BE2C (cell line): ENCODE results near the gene ZNF432.
A peak's percentile ranks its signal among the peaks of the same experiment; 100 is the strongest.
"Not testable (repeated sequence)": the region's sequence is repeated elsewhere in the genome, so short reads cannot be mapped to it uniquely, and the experiment has no call there.

Source experiments
- DNase-seq: peaks from one replicate; pipeline ENCODE4 v3.0.0-alpha.2; 2020
- H3K27me3 ChIP-seq: fragments of 250-450 bp; sonication (Bioruptor Pico); 2 replicates; pipeline ENCODE4 v1.5.1; 2020; ENCODE audit warnings: mild to moderate bottlenecking
- H3K36me3 ChIP-seq: fragments of 250-450 bp; sonication (Bioruptor Pico); 2 replicates; pipeline ENCODE4 v1.5.1; 2020; ENCODE audit warnings: mild to moderate bottlenecking
- H3K4me1 ChIP-seq: fragments of 250-450 bp; sonication (Bioruptor Pico); 2 replicates; pipeline ENCODE4 v1.5.1; 2020
- H3K4me3 ChIP-seq: 2 replicates; pipeline ENCODE4 v1.5.1; 2011; ENCODE audit warnings: low read depth, low read length
- H3K9me3 ChIP-seq: fragments of 250-450 bp; sonication (Bioruptor Pico); 2 replicates; pipeline ENCODE4 v1.5.1; 2020
- CTCF ChIP-seq: IDR thresholded peaks from 2 replicates; pipeline ENCODE4 v1.5.1; 2012; ENCODE audit warnings: mild to moderate bottlenecking, low read depth, low read length

ZNF432 gene

DNA sequence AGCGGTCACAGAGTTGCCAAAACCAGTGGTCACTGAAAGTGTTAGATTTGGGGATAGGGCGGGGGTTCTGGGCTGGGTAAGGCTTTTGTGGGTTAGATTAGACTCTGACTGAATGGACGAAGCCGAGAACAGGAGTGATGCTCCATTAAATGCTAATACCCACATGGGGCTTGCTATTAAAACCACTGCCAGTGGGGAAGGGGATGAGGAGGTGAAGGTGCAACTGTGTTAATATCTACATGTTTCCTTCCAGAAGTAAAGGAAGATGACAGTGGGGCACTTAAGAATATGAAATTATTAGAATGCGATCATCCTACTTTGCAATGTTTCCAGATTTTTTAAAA lies 19.9 kb downstream of the ZNF432 start:
- Histone ChIP-seq H3K4me1 (no peaks in the 10 kb centered on the region), H3K36me3 (peaks cover 38% of the 10 kb centered on the region), H3K27me3 (no peaks in the 10 kb centered on the region), H3K4me3 (peak overlapping the region; percentile 86), H3K9me3 (peaks cover 10% of the 10 kb centered on the region)
- no peak for TF ChIP-seq CTCF
- no peak for DNase-seq

GRCh38 chr19:52028027-52028779 lies 20.4 kb downstream of the ZNF432 start, which contains the start of gene ZNF614:
Gene ZNF614, minus strand, starts transcription at chr19:52028379. Its CDS starts 2,634 bp downstream, at chr19:52025745.
- Histone ChIP-seq H3K4me1 (no peaks in the 10 kb centered on the region), H3K36me3 (peaks cover 38% of the 10 kb centered on the region), H3K9me3 (peaks cover 5% of the 10 kb centered on the region; the same call in 1 of the 2 replicates), H3K4me3 (peak within 1 kb of the TSS; percentile 86), H3K27me3 (no peaks in the 10 kb centered on the region)
- no peak for TF ChIP-seq CTCF
- peak; percentile 87 for DNase-seq

DNA sequence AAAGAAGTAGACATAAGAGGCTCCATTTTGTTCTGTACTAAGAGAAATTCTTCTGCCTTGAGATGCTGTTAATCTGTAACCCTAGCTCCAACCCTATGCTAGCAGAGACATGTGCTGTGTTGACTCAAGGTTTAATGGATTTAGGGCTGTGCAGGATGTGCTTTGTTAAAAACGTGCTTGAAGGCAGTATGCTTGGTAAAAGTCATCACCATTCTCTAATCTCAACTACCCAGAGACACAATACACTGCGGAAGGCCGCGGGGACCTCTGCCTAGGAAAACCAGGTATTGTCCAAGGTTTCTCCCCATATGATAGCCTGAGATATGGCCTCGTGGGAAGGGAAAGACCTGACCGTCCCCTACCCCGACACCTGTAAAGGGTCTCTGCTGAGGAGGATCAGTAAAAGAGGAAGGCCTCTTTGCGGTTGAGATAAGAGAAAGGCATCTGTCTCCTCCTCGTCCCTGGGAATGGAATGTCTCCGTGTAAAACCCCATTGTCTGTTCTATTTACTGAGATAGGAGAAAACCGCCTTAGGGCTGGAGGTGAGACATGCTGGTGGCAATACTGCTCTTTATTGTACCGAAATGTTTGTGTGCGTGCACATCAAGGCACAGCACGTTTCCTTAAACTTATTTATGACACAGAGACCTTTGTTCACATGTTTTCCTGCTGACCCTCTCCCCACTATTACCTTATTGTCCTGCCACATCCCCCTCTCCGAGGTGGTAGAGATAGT lies 22.2 kb downstream of the ZNF432 start:
- H3K4me3 ChIP-seq, result not testable (repeated sequence)

DNA sequence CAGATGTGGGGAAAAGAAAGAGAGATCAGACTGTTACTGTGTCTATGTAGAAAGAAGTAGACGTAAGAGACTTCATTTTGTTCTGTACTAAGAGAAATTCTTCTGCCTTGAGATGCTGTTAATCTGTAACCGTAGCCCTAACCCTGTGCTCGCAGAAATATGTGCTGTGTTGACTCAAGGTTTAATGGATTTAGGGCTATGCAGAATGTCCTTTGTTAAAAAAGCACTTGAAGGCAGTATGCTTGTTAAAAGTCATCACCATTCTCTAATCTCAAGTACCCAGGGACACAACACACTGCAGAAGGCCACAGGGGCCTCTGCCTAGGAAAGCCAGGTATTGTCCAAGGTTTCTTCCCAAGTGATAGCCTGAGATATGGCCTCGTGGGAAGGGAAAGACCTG lies 24.2 kb downstream of the ZNF432 start:
- not testable (repeated sequence) for H3K4me1 ChIP-seq, H3K27me3 ChIP-seq, H3K4me3 ChIP-seq, DNase-seq, H3K9me3 ChIP-seq
- H3K36me3 ChIP-seq, result peaks cover 64% of the 10 kb centered on the region

More for the DNA sequence above, 22.2 kb downstream of the ZNF432 start:
- not testable (repeated sequence) for DNase-seq, H3K4me1 ChIP-seq, H3K27me3 ChIP-seq, H3K9me3 ChIP-seq
- H3K36me3 ChIP-seq, result peaks cover 45% of the 10 kb centered on the region

DNA sequence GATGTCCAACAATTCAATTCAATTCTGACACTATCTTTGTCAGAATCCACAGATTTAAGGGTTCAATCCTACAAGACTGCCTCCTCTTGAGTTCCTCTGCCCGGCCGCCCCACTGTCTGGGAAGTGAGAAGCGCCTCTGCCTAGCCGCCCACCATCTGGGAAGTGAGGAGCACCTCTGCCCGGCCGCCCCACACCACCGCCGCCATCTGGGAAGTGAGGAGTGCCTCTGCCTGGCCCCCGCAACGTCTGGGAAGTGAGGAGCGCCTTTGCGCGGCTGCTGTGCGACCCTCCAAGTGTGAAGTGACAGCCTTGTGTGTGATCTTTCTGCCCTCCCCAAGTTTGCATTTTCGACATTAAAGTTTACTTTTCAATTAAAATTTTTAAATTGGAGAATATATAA lies 26.4 kb downstream of the ZNF432 start:
- no peaks in the 10 kb centered on the region for H3K4me1 ChIP-seq
- H3K4me3 ChIP-seq, result no peak overlapping the region
- H3K27me3 ChIP-seq, result no peaks in the 10 kb centered on the region
- peaks cover 3% of the 10 kb centered on the region; the same call in 1 of the 2 replicates for H3K9me3 ChIP-seq
- H3K36me3 ChIP-seq, result peaks cover 87% of the 10 kb centered on the region
- no peak for DNase-seq
- no peak for TF ChIP-seq CTCF

- peaks cover 97% of the 10 kb centered on the region for H3K36me3 ChIP-seq
- TF ChIP-seq CTCF, result no peak
- H3K9me3 ChIP-seq, result no peaks in the 10 kb centered on the region
- H3K4me3 ChIP-seq, result no peak overlapping the region
- no peaks in the 10 kb centered on the region for H3K4me1 ChIP-seq
- H3K27me3 ChIP-seq, result no peaks in the 10 kb centered on the region
- DNase-seq, result no peak
Observed at GRCh38 chr19:52020506-52020905, 28.1 kb downstream of the ZNF432 start.

DNA sequence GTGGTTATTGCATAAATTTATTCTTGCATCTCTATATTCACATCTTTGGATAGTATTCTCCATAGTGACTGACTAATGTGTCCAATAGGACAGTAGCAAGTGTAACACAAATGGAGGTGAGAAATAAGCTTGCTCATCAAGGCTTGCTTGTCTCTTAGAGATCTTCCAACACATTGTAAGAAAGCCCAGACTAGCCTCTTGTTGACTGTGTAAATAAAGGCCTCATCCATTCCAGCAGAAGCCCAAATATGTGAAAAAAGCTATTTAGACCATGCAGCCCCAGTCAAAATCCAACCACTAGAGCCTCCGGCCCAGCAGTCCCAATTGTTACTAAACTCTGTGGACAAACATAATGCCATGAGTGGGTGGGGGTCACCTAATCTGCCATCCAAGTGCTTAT lies 38.0 kb downstream of the ZNF432 start:
- H3K36me3 ChIP-seq, result peaks cover 24% of the 10 kb centered on the region
- no peak for DNase-seq
- no peaks in the 10 kb centered on the region; the same call in 1 of the 2 replicates for H3K9me3 ChIP-seq
- H3K4me1 ChIP-seq, result no peaks in the 10 kb centered on the region
- no peaks in the 10 kb centered on the region for H3K27me3 ChIP-seq
- TF ChIP-seq CTCF, result no peak
- H3K4me3 ChIP-seq, result no peak overlapping the region
